ENCODE data around the gene UBE2H. TPM values are rescaled to one million over a fixed set of nuclear protein-coding genes. Genes with fewer than 3 reads are reported as not detected.
"Not testable (repeated sequence)": the region's sequence is repeated elsewhere in the genome, so short reads cannot be mapped to it uniquely, and the experiment has no call there.

Gene UBE2H
- total RNA-seq = 10 to 100 TPM in 2 of 3 donors, 1 to 10 TPM in 1; 9.1 to 11.8 (median 11.5) TPM

GRCh38 chr7:129952653-129953560 is at the start of gene UBE2H:
TSS of gene UBE2H (minus strand) at chr7:129952960. CDS start at chr7:129952555, 405 bp downstream.
- peak; percentile 93 for DNase-seq
- ATAC-seq = peak; percentile 69 to 78
- H3K36me3 Mint-ChIP-seq (ENCODE audit: insufficient read depth) = no peaks in the 10 kb centered on the region
- peak within 1 kb of the TSS; percentile 96 for H3K4me3 Mint-ChIP-seq
- H3K9me3 Mint-ChIP-seq = no peaks in the 10 kb centered on the region
- peaks cover 11% of the 10 kb centered on the region for H3K4me1 Mint-ChIP-seq (ENCODE audit: low read depth)
- no peaks in the 10 kb centered on the region for H3K27me3 Mint-ChIP-seq (ENCODE audit: low read depth)

- Mint-ChIP-seq H3K36me3 (ENCODE audit: insufficient read depth) (no peaks in the 10 kb centered on the region), H3K4me1 (ENCODE audit: low read depth) (no peaks in the 10 kb centered on the region), H3K9me3 (no peaks in the 10 kb centered on the region), H3K27me3 (ENCODE audit: low read depth) (no peaks in the 10 kb centered on the region), H3K4me3 (no peak overlapping the region)
- DNase-seq = no peak
- ATAC-seq = no peak
Observed at GRCh38 chr7:129998446-129998845, 45.7 kb upstream of the UBE2H start.

- ATAC-seq = no peak
- Mint-ChIP-seq H3K4me1 (ENCODE audit: low read depth) (no peaks in the 10 kb centered on the region), H3K36me3 (ENCODE audit: insufficient read depth) (no peaks in the 10 kb centered on the region), H3K9me3 (no peaks in the 10 kb centered on the region), H3K27me3 (ENCODE audit: low read depth) (no peaks in the 10 kb centered on the region), H3K4me3 (no peak overlapping the region)
- DNase-seq = no peak
Observed at GRCh38 chr7:129997285-129997684, 44.5 kb upstream of the UBE2H start.

GRCh38 chr7:129993275-129993674 is 40.5 kb upstream of the UBE2H start:
- Mint-ChIP-seq H3K4me1 (ENCODE audit: low read depth) (peaks cover 8% of the 10 kb centered on the region), H3K4me3 (no peak overlapping the region), H3K36me3 (ENCODE audit: insufficient read depth) (no peaks in the 10 kb centered on the region), H3K27me3 (ENCODE audit: low read depth) (no peaks in the 10 kb centered on the region), H3K9me3 (no peaks in the 10 kb centered on the region)
- DNase-seq = no peak
- ATAC-seq = no peak

- H3K36me3 Mint-ChIP-seq (ENCODE audit: insufficient read depth) = no peaks in the 10 kb centered on the region
- no peak for ATAC-seq
- no peak for DNase-seq
Observed at GRCh38 chr7:129990403-129991192, 37.8 kb upstream of the UBE2H start.

GRCh38 chr7:129989466-129989865 is 36.7 kb upstream of the UBE2H start:
- DNase-seq (peak; percentile 21), ATAC-seq (peak; percentile 94 to 96)
- H3K9me3 Mint-ChIP-seq = no peaks in the 10 kb centered on the region
- no peaks in the 10 kb centered on the region for H3K36me3 Mint-ChIP-seq (ENCODE audit: insufficient read depth)
- H3K4me1 Mint-ChIP-seq (ENCODE audit: low read depth) = peaks cover 8% of the 10 kb centered on the region
- H3K27me3 Mint-ChIP-seq (ENCODE audit: low read depth) = no peaks in the 10 kb centered on the region
- no peak overlapping the region for H3K4me3 Mint-ChIP-seq

More at GRCh38 chr7:129990403-129991192, 37.8 kb upstream of the UBE2H start:
- Mint-ChIP-seq H3K9me3 (no peaks in the 10 kb centered on the region), H3K27me3 (ENCODE audit: low read depth) (no peaks in the 10 kb centered on the region), H3K4me3 (no peak overlapping the region), H3K4me1 (ENCODE audit: low read depth) (peaks cover 8% of the 10 kb centered on the region)

GRCh38 chr7:129986600-129986999 is 33.8 kb upstream of the UBE2H start:
- Mint-ChIP-seq H3K4me1 (ENCODE audit: low read depth) (peaks cover 8% of the 10 kb centered on the region), H3K27me3 (ENCODE audit: low read depth) (peaks cover 3% of the 10 kb centered on the region), H3K36me3 (ENCODE audit: insufficient read depth) (no peaks in the 10 kb centered on the region), H3K9me3 (no peaks in the 10 kb centered on the region), H3K4me3 (no peak overlapping the region)
- DNase-seq (no peak), ATAC-seq (no peak)

GRCh38 chr7:129980667-129981066 is 27.9 kb upstream of the UBE2H start:
- Mint-ChIP-seq H3K9me3 (no peaks in the 10 kb centered on the region), H3K4me3 (no peak overlapping the region), H3K27me3 (ENCODE audit: low read depth) (peaks cover 3% of the 10 kb centered on the region), H3K36me3 (ENCODE audit: insufficient read depth) (no peaks in the 10 kb centered on the region), H3K4me1 (ENCODE audit: low read depth) (no peaks in the 10 kb centered on the region)
- no peak for DNase-seq
- no peak for ATAC-seq

GRCh38 chr7:129975309-129975708 is 22.5 kb upstream of the UBE2H start:
- no peaks in the 10 kb centered on the region for H3K36me3 Mint-ChIP-seq (ENCODE audit: insufficient read depth)
- no peak for DNase-seq
- H3K4me3 Mint-ChIP-seq = no peak overlapping the region
- no peak for ATAC-seq
- H3K27me3 Mint-ChIP-seq (ENCODE audit: low read depth) = no peaks in the 10 kb centered on the region
- H3K9me3 Mint-ChIP-seq = no peaks in the 10 kb centered on the region
- no peaks in the 10 kb centered on the region for H3K4me1 Mint-ChIP-seq (ENCODE audit: low read depth)

GRCh38 chr7:129970816-129971215 is 18.1 kb upstream of the UBE2H start:
- ATAC-seq (no peak), DNase-seq (no peak)
- H3K36me3 Mint-ChIP-seq (ENCODE audit: insufficient read depth) = no peaks in the 10 kb centered on the region
- H3K4me3 Mint-ChIP-seq = no peak overlapping the region
- H3K9me3 Mint-ChIP-seq = no peaks in the 10 kb centered on the region
- no peaks in the 10 kb centered on the region for H3K4me1 Mint-ChIP-seq (ENCODE audit: low read depth)
- no peaks in the 10 kb centered on the region for H3K27me3 Mint-ChIP-seq (ENCODE audit: low read depth)

- Mint-ChIP-seq H3K4me1 (ENCODE audit: low read depth) (no peaks in the 10 kb centered on the region), H3K9me3 (no peaks in the 10 kb centered on the region), H3K4me3 (no peak overlapping the region), H3K27me3 (ENCODE audit: low read depth) (no peaks in the 10 kb centered on the region), H3K36me3 (ENCODE audit: insufficient read depth) (no peaks in the 10 kb centered on the region)
- ATAC-seq = no peak
- DNase-seq = no peak
Observed at GRCh38 chr7:129969881-129970446, 17.2 kb upstream of the UBE2H start.

GRCh38 chr7:129968592-129969383 is 16.0 kb upstream of the UBE2H start:
- DNase-seq = no peak
- H3K4me1 Mint-ChIP-seq (ENCODE audit: low read depth) = no peaks in the 10 kb centered on the region
- no peak for ATAC-seq
- H3K9me3 Mint-ChIP-seq = no peaks in the 10 kb centered on the region
- no peaks in the 10 kb centered on the region for H3K36me3 Mint-ChIP-seq (ENCODE audit: insufficient read depth)
- no peaks in the 10 kb centered on the region for H3K27me3 Mint-ChIP-seq (ENCODE audit: low read depth)
- no peak overlapping the region for H3K4me3 Mint-ChIP-seq

- not testable (repeated sequence) for ATAC-seq; H3K36me3 Mint-ChIP-seq (ENCODE audit: insufficient read depth); DNase-seq; H3K9me3 Mint-ChIP-seq; H3K4me3 Mint-ChIP-seq; H3K4me1 Mint-ChIP-seq (ENCODE audit: low read depth); H3K27me3 Mint-ChIP-seq (ENCODE audit: low read depth)
Observed at GRCh38 chr7:129960204-129960475, 7.4 kb upstream of the UBE2H start.
